ENCODE data around the gene COPZ2. TPM values are rescaled to one million over a fixed set of nuclear protein-coding genes. Genes with fewer than 3 reads are reported as not detected.

Gene COPZ2
- polyA plus RNA-seq, 4 donors, result 13.7 to 24.0 (median 20.6) TPM

DNA sequence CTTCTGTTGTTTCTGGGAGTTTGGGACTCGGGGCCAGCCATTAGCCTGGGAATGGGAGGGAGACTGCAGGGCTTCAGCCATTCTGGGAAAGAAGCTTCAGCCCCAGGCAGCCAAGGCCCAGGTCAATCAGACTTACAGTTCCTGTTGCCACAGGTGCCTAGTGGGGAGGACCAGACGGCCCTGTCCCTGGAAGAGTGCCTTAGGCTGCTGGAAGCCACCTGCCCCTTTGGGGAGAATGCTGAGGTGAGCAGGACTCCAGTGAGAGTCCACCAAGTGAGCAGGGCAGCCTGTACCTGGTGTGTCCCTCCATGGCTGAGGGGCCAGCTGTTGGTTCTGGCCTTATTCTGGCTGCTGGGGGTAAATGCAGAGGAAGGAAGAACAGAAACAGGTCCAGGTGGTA lies 19.3 kb upstream of the COPZ2 start:
- DNase-seq (ENCODE audit: low read depth in 4 of 4, low spot score in 2 of 4), result no peak

DNA sequence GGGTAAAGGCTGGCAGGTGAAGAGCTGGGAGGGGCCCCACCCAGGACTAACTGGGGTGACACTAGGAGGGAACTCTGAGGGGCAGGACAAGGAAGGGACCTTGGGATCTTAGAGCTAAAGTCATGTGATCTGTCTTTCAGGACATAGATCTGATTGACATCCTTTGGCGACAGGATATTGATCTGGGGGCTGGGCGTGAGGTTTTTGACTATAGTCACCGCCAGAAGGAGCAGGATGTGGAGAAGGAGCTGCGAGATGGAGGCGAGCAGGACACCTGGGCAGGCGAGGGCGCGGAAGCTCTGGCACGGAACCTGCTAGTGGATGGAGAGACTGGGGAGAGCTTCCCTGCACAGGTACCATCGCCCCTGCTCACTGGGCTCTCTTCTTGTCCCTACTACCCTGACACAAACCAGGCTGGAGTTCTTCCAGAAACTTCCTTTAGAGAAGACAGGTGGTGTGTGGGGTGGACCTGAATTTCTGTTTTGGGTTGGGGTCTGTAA lies 18.7 kb upstream of the COPZ2 start:
- no peak for DNase-seq (ENCODE audit: low read depth in 4 of 4, low spot score in 2 of 4)

DNA sequence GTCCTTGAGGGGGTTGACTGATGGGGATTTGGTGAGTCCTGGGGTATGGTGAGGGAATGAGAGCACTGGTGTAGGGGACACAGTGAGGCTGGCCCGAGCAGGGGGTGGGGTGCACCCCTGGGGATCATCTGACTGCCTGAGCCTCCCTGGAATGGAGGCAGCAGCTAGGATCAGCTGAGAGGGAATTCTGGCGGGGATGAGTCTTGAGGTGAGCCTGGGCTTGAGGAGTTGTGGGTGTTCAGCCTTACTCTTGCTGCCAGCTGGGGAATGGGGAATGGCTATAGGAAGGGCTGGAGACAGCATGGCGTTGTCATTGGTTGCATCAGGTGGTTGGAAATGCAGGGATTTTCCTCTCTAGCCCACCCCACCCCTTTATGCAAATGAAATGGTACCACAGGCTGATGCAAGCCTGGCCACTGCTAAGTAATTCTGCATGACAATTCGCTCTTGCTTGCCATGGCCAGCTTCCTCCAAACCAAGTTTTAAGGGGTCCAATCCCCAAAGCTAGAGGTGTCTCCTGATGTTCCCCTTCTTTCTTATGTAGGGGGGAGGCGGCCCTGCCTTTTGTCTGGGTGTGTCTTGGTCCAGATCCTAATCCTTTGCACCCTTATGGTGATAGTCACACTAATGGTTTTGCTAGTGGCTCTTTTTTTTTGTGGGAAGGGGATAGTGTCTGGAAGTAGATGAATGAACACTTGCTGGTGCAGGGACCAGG lies 18.1 kb upstream of the COPZ2 start:
- no peak for DNase-seq (ENCODE audit: low read depth in 4 of 4, low spot score in 2 of 4)

DNA sequence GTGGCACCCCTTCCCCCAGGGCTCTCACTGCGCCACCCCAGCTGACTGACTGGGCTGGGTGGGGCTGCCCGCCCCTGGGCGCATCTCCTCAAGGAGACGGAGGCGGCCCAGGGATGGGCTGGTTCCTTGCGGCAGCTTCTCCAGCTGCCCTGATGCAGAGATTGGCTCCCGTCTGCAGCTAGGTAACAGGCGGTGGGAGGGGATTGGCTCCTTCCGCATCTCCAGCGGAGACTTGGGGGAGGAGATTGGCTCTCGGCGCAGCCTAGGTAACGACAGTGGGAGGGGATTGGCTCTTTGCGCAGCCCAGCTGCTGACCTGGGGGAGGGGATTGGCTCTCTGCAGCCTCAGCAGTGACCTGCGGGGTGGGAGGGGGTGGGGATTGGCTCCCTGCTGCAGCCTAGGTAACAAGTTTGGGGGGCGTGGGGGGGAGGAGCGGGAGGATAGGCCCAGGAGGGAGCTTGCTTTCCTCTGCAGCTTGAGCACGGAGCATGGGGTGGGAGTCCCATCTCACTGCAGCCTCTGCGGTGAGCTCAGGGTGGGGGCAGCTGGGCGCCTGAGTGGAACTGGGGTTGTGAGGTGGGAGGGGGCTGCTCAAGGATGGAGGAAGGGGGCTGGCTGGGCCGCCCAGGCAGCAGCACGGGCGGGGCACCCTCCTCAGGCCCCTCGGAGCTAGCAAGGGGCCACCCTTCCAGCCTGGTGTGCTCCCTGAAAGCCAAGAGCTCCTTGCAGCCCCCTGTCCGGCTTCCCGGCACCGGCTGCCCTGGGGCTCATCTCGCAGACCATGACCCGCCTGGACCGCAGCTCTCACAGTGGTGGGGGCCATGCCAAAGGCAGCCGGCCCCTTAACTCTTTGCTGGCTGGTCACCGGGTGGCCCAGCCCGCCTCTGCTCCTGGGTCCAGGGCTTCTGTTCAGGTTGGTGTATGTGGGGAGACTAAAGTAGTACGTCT lies 16.9 kb upstream of the COPZ2 start:
- DNase-seq (ENCODE audit: low read depth in 4 of 4, low spot score in 2 of 4), result peak in 3 of 4 donors; percentile 75 to 87 (median 77)

DNA sequence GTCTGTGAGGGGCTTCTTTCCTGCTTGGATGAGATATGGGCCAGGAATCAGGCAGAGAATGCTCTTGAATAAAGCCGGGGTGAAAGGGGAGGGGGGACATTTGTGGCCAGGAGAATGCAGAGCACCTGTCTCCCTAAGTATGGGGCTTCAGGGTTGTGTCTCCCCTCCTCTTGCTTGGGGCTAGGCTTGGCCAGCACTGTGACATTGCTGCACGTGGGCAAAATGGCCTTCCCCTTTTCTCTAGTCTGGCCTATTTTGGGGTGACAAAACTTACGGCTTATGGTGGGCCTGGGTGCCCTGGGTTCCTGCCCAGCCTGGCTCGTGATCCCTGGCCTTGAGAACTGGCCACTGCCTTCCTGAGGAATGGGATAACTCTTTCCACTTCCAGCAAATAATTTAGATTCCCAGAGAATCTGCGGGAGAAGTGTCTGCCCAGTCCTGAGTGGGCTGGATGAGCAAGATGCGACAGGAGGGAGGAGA lies 16.2 kb upstream of the COPZ2 start:
- no peak for DNase-seq (ENCODE audit: low read depth in 4 of 4, low spot score in 2 of 4)

DNA sequence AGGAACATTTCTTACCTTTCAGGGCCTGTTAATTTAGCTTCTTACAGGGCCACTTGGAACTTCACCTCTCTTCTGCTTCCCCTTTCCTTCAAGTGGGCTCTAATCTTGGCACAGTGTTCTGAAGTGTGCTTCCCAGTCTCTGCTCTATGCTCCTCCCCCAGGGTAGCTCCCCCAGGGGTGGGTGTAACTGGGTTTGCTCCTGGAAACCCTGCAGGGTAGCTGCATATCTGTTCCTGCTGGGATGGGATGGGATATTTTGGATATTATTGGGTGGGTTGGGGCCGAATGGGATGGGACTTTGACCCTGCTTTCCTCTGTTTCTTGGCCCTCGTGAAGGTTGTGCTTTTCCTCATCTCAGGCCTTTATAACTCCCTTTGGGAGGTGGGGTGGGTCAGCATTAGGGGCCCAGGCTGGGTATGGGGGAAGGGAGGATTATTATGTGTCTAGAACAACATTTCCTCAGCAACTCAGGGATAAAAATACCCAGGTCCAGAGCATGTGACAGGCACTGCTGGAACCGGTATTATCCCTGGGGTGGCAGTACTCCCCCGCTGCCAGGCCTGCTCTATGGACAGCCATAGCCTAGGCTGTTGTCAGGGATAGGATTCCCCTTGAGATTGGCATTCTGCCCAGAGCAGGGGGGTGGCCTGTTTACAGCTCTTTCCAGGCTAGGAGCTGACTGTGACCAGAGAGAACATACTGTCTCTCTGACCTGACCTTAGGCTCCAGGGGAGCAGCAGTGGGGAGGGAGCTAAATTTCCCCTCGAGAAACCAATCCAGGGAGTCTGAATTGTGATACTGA lies 15.6 kb upstream of the COPZ2 start:
- peak in 1 of 4 donors; percentile 62 for DNase-seq (ENCODE audit: low read depth in 4 of 4, low spot score in 2 of 4)

DNA sequence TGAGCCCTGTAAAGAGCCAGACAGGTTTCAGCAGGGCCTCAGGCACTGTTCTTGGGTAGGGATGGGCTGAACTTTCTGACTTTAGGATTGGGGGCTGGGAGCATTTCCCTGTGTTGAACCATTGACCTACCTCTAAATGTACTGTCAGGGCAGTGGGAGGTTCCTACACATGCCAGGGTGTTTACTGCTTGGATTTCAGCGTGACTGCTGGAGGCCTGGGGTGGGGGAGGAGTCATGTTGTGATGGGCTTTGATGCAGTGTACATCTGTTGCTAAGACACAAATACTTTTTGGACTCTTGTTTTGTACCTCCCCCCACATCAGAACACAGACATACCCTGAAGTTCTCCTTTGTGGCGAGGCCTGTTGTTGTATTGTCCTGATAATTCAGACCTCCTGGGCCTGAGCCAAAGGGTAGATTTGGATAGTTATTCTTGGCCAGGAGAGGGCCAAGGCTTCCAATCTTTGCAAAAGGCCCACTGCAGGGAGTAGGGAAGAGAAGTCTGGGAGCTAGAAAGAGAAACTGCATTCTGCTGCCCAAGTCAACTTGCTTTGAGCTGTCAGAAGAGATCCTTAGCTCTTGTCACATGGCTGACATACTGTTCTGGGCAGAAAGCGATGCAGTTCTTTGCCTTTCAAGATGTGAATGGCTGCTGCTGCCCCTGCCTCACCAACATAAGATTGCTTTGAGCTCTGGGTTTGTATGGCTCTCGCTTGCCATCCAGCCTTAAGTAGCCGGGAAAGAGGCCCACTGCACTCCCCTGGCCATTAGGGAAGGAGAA lies 14.3 kb upstream of the COPZ2 start:
- DNase-seq (ENCODE audit: low read depth in 4 of 4, low spot score in 2 of 4), result peak in 1 of 4 donors; percentile 44

DNA sequence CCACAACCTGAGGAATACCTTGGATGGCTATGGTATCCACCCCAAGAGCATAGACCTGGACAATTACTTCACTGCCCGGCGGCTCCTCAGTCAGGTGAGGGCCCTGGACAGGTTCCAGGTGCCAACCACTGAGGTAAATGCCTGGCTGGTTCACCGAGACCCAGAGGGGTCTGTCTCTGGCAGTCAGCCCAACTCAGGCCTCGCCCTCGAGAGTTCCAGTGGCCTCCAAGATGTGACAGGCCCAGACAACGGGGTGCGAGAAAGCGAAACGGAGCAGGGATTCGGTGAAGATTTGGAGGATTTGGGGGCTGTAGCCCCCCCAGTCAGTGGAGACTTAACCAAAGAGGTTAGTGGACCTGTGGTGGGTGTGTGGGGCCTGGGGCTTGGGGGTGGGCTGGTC lies 13.7 kb upstream of the COPZ2 start:
- DNase-seq (ENCODE audit: low read depth in 4 of 4, low spot score in 2 of 4), result no peak

DNA sequence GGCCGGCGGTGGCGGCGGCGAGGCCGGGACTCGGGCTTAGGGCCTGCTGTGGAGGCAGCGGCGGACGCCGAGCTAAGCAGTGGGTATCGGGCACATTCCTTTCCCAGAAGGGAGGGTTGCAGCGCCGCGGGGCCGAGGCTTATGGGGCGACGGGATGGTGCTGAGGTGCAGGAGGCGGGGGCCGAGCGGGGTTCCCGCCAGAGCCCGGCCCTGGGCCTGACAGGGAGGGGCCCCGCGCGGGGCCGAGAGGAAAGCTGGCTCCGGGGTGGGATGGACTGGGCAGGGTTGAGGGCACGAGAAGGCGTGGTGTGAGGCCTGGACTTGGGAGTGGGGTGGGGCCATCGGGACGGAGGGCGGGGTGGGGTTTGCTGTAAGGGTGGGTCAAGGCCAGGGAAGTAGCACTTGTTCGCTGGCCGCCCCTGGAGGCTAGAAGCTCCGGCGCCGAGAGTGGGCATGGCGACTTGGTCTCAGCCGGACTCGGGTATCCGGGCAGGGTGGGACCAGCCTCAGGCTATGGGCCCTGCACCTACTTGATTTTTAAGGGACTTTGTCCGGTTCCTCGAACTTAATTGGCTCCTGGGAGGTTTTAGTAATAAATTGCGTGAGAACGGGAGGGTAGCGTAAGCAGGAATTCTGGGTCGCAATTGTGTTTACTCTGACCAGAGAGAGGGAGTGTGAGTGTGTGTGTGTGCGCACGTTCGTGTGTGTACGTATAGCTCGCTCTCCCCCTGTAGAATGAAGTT lies 11.0 kb upstream of the COPZ2 start:
- DNase-seq (ENCODE audit: low read depth in 4 of 4, low spot score in 2 of 4), result no peak

DNA sequence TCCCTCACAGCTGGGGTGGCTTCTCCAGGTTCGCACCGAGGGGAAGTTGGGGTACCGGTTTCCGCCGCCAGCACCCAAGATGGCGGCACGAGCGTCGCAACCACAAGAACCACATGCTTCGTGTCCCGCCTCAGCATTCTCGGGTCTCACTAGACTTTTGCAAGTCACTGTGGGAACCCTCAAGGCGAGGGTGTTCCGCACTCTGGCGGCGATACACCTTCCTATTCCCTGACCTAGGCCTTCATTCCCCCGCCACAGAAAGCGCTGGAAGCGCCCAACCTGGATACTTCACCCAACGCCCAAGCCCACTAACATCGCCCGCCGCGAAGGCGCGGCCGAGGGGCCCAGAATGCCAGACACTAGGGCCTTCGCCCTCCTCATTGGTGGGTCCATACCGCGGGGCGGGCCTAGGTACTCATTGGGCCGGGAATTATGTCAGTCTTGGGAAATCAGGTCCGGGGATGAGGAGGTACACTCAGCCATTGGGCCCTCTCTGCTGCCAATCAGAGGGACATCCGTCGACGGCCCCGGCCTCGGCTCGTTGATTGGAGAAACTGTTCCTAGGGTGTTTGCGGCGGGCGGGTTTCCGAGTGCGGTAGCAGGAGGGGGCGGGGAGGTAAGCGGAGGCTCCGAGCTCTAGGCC lies 10.3 kb upstream of the COPZ2 start, which contains the start of gene NFE2L1:
Gene NFE2L1, plus strand, starts transcription at position 619 of the 643 bp plus-strand sequence. CDS start 2,760 bp downstream, outside the sequence.
- DNase-seq (ENCODE audit: low read depth in 4 of 4, low spot score in 2 of 4), result peak; percentile 93 to 99 (median 97)

DNA sequence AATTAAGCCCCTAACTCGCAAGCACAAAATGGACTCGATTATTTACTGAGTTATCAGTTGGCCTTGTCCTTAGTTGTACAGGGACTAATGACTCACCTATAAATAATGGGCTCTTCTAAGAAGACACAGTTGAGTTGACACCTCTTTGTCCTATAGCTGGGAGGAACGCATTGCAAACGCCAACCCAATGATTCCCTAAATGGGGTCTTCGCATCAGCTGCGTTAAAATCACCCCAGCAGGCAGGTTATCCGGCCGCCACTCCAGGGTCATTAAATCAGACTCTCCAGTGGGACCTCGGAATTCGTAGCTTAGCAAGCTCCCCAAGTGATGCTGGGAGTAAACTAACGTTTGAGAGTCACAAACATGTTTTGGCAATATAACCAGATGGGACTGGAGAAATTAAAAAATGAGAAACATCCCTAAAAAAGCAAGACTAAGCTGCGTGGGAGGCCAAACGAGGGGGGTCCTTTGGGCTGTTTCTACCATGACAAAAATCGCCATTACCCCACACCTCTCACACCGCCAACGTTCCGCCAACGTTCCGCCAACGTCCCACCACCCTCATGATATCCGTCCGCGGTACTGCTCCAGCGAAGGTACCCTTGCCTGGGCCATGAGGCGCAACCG lies 9.6 kb upstream of the COPZ2 start:
- no peak for DNase-seq (ENCODE audit: low read depth in 4 of 4, low spot score in 2 of 4)

DNA sequence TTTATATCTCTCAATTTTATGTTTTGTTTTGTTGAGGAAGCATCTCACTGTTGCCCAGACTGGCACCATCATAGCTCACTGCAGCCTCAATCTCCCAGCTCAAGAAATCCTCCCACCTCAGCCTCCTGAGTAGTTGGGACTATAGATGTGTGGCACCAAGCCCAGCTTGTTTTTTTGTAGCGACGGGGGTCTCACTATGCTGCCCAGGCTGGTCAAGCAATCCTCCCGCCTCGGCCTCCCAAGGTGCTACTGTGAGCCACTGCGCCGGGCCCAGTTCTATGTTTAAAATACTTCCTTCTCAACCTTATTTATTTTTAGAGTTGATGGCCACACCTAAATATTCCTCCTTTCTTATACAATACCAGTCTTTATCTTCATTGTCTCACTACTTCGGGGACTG lies 8.7 kb upstream of the COPZ2 start:
- DNase-seq (ENCODE audit: low read depth in 4 of 4, low spot score in 2 of 4), result no peak

DNA sequence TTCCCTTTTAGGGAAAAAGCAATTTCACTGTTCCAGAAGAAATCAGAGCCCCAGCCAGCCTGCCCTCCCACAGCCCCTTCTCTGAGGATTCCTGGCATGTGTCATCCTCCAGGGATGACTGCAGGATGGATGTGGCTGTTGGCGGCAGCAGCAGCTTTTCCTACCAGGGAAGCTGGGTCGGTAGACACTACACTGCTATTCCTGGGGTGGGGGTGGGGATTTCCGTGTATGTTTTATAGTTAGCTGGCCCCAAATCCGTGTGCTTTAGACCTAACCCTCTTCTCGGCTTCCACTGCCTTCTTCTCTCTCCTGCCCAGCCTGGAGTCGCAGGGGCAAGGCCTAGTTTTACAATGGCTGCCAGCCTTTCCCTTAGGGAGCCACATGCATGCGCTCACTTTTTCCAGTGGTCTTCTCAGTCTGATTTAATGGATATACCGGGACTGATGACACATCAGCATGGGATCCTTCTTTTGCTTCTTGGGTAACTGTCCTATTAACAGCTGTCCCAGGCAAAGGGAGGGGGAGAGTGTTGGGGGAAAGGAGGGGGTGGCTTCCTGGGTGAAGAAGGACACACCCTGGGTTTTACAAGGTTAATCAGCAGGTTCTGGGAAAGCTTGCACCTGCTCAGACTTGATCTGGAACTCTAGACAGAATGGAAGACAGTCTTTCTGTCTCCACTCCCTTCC lies 7.9 kb upstream of the COPZ2 start:
- no peak for DNase-seq (ENCODE audit: low read depth in 4 of 4, low spot score in 2 of 4)

DNA sequence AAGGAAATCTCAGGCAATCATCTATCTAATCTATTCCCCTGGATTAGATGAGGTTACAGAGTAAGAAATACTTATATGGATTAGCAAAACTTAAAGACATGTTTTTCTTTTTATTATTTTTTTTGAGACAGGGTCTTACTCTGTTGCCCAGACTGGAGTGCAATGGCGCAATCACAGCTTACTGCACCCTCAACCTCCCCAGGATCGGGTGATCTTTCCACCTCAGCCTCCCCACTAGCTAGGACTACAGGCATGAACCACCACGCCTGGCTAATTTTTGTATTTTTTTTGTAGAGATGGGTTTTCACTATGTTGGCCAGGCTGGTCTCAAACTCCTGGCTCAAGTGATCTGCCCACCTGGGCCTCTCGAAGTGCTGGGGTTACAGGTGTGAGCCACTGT lies 7.3 kb upstream of the COPZ2 start:
- no peak for DNase-seq (ENCODE audit: low read depth in 4 of 4, low spot score in 2 of 4)

DNA sequence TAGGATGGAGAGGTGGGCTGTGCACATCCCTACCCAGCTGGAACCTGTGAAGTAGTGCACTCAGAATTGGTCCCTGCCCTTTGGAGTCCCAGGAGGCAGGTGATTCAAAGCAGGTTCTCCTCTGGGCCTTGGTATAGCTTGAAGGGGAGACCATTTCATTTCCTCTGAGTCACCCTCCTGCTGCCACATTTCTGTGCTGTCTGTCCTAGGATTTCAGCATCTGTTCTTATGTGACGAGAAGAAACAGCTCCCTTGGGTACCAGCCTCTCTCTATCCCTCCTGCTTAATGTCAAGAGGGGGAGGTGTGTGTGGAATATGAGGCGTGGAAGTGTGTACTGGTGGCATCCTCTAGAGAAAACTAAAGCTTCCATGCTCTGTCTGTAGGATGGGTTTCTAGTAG lies 5.6 kb upstream of the COPZ2 start:
- DNase-seq (ENCODE audit: low read depth in 4 of 4, low spot score in 2 of 4), result no peak

DNA sequence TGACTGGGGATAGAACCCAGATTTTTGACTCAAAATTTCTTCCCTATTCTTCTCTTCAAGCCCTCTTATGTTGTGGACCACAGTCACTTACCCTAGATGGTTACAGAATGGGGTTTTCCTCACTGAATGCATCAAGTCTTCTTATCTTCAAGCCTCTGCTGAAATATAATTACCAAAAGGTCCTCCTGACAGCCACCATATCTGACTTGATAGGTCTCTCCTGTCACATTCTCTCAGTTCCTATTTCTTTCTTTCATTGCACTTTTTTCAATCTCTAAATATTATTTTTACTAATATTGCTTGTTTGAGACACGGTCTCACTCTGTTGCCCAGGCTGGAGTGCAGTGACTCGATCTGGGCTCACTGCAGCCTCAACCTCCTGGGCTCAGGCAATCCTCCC lies 1.1 kb upstream of the COPZ2 start:
- no peak for DNase-seq (ENCODE audit: low read depth in 4 of 4, low spot score in 2 of 4)

DNA sequence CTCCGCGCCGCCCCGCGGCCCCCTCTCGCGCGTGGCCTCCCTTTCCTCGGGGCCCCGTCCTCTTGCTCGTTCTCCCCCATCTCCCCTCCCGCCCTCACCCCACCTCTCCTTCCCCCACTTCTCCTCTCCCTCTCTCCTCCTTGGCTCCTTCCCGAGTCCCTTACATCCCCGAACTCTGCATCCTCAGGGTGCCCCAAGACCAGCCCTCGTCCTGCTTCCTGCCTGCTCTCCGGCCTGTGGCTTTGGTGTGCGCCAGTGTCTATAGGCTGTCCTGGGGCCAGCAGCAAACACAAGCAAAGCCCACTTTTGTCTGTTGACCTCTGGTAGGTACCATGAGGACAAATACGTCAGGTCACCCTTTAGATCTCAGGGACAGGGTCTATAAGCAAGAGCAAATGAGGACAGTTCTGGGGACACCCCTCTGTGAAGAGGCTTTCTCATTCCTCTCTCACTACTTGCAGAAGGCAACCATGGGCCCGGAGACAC lies 284 bp upstream of the COPZ2 start:
- DNase-seq (ENCODE audit: low read depth in 4 of 4, low spot score in 2 of 4), result no peak

Data from left renal cortex interstitium (tissue), 4 donors.